ENCODE measurements around the gene DNAH8.

Gene DNAH8

DNA sequence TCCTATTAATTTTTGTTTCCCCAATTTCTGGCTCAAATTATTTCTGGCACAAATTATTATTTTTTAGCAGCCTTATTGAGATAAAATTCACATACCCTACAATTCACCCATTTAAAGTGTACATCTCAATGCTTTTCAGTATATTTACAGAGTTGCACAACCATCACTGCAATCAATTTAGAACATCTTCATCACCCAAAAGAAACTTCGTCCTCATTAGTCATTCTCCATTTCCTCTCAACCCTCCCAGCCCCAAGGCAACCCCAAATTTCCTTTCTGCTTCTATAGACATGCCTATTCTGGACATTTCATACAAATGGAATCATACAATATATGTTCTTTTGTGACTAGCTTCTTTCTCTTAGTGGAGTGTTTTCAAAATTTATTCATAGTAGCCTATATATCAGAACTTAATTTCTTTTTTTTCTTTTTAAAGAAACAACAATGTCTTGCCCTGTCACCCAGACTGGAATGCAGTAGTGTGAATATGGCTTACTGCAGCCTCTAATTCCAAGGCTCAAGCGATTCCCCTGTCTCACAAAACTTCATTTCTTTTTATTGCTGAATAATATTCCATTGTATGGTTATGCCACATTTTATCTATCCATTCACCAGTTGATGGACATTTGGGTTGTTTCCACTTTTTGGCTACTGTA, 84.5 kb downstream of the DNAH8 start:
- no peak for DNase-seq

- DNase-seq: peak; percentile 30
These were observed 86.2 kb downstream of the DNAH8 start for GRCh38 chr6:38801305-38801704.

DNA sequence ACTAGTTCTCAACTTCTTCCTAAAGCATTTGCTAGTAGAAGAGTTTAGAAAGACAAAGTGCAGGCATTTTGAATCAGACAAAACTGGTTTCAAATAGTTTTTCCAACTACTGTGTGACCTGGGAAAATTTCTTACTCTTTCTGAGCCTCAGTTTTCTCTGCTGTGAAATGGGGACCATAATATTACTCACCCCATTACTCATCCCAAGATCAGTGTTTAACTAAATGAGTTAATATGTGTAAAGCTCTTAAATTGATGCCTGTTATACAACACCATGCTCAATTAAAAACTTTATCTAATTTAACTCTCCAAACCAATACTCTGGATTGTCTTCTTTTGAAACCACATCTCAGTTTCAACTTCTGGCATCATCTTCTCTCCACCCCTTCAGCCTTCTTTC, 87.4 kb downstream of the DNAH8 start:
- DNase-seq: no peak

- no peak for DNase-seq
These were observed 88.0 kb downstream of the DNAH8 start for GRCh38 chr6:38803129-38803528.

DNA sequence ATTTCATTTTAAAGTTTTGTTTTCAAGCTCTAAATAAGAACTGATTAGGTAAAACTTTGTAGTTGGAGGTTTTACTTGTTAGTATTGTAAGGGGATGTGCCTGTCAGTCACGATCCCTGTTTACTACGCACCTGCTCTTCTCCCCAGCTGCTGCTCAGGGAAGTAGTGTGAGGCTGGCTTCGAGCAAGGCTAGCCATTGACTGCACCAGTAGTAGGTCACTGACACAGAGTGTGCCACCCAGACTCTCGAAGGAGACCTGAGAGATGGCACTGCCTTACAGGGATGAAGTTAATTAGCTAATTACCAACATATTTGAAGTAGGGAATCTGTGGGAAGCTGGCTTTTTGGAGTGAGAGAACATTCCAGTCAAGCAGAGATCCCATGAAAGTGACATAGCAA, 89.2 kb downstream of the DNAH8 start:
- DNase-seq: no peak

GRCh38 chr6:38805127-38805655, 90.1 kb downstream of the DNAH8 start:
- DNase-seq: no peak

DNA sequence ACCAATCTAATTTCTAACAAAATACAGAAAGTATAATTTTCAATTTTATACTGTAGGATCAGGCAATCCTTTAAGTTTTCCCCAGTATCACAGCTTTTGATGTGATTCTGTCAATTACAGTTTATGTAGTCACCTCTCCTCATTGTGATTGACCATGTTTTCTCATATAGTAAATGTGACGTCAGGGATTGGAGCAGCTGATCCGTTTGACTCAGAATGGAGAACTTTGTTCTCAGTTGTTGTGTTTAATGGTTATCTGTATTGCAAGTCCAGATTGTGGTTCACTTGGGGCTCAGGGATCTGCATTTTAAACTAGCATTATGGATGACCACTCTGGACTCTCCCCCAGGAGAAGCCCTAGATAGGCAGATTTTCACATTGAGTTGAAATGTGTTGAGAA, 90.6 kb downstream of the DNAH8 start:
- no peak for DNase-seq

DNA sequence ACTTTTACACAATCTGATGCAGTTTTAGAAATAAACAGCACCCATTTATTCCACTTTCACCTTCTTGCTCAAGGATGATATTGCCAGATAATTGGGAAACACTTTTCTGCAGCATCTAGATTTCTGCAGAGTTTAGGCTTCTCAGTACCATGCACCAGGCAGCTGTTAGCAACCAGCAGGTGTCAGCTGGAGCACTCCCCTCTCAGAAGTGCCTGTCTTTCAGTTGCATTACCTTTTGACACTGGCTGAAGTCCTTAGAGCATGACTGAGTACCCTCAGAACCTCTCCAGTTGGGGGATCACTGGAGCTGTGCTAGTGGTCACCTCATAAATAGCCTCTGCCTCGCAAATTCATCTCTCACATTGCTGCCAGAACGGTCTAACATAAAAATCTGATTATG, 91.2 kb downstream of the DNAH8 start:
- DNase-seq: no peak

DNA sequence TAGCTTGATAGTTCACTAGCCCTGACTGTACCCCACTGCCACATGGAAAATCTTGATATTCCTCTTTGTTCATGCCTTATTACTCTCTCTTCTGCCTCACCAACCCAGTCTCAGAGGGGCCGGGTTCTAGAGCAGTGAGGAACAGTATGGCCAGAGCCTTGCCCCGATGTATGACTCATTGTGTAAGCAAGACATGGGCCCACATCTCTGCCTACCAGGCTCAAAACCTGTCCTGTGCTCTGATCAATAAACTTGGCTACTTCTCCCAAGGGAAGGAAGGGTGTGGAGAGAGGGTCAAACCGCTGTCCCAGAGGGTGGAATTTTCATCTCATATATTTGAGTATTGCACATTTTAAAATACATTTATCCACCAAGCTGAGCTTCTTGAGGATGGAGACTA, 91.7 kb downstream of the DNAH8 start:
- DNase-seq: no peak

DNA sequence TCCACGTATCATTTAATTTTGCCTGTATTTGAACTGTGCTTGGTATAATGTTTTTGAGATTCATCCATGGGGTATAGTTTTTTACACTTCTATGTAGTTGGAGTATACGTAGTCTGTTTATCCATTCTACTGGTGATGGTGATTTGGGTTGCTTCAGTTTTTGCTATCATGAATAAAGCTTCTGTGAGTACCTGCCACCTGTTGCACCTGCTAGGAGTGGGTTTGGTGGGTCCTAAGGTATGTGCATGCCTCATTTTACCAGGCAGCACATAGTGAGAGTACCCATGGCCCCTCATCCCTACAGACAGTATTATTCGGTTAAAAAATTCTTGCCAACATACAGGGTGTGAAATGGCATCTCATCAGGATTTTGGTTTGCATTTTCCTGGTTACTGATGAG, 92.9 kb downstream of the DNAH8 start:
- DNase-seq: no peak

- DNase-seq: no peak
These were observed 98.1 kb downstream of the DNAH8 start for GRCh38 chr6:38813041-38813823.

DNA sequence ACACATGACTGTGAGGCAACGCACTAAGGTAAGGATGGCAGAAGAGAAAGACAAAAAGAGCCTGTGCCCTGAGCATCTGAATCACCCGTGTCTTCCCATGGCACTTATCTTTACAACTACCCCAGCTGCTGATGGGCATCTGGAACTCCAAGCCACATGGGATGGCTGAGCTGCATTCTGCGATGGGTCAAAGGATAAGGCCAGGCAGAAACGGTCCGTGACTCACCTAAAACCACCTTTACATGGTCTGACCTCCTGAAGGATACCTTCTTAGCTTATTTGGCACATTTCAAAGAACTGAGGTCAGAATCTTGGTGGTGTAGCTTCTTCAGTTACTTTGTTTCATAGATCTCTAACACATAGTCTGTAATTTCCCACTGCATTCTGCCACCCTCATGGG, 99.7 kb downstream of the DNAH8 start:
- no peak for DNase-seq

DNA sequence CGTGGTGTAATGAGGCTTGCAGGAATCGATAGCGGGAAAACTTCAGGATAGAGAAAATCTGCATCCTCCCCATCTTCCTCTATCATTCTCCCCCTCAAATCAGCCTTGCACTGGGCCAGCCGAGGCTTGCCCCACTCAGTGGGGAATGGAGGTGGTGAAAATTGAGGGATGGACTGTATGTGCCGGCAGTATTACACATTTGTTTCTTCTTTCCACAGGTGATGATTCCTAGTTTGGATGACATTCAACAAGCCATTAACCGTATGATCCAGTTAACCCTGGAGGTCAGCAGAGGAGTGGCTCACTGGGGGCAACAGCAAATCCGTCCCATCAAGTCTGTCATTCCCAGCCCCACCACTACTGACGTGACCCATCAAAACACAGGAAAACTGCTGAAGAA, 100.1 kb downstream of the DNAH8 start:
- DNase-seq: no peak

DNA sequence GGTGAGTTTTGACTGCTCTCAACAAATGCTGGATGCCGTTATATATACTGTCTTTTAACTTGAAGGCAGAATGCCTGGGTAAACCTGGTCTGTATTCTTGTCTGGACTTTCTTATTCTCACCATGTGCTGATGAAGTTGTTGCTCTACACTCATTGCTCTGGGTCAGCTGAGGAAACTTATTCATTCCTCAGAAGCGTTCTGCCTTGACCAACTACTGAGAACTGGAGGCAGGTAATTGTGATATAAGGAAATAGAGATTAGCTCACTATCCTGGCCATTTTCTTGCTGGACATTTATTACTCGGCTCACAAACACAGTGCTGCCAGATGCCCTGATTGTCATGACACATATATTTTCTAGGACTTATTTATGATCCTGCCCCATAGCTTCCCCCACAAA, 103.6 kb downstream of the DNAH8 start:
- no peak for DNase-seq

- DNase-seq: no peak
These were observed 107.9 kb downstream of the DNAH8 start for GRCh38 chr6:38822963-38823362.

DNA sequence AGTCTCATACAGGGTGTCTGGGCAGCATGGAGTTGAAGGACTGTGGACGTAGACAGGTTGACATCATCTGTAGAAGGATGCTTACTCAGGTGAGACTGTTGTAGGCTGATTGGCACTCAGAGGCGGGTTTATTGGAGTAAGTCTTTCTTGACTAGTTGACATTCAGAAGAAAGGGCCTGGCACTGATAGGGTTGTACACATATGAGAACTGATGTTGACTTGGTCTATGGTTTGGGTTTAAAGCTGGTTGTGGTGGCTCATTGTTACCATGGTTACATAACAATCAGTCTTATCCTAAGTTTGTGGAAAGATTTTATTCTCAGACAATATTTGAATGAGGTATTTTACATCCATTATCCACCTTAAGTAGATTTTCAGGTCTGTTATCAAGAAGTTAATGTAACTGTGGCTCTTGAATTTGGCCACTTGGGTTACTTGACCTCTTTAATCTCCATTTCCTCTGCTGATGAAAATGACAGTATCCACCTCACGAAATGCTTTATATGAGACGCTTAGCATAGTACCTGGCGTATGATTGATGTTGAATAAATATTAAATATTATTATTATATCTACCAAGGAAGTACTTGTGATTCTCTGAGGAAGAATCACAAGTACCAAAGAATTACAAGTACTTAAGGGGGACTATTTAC, 109.3 kb downstream of the DNAH8 start:
- no peak for DNase-seq

DNA sequence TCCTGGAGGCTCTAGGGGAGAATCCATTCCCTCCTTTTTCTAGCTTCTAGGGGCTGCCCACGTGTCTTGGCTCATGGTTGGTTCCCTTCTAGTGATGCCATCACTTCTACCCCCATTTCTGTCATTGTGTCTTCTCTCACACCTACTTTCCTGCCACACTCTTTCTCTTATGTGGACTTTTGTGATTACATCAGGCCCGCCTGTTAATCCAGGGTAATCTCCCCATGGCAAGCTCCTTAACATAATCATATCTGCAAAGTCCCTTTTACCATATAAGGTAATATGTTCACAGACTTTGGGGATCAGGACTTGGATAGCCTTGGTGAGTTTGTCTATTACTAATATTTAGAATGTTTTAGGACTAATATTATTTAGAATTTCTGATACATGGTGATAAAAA, 111.9 kb downstream of the DNAH8 start:
- DNase-seq: no peak

- DNase-seq: no peak
These were observed 116.8 kb downstream of the DNAH8 start for GRCh38 chr6:38831865-38832264.

GRCh38 chr6:38833320-38833719, 118.2 kb downstream of the DNAH8 start:
- no peak for DNase-seq

GRCh38 chr6:38836585-38836984, 121.5 kb downstream of the DNAH8 start:
- DNase-seq: no peak

- no peak for DNase-seq
These were observed 122.0 kb downstream of the DNAH8 start for GRCh38 chr6:38837101-38837500.

- DNase-seq: no peak
These were observed 128.7 kb downstream of the DNAH8 start for GRCh38 chr6:38843798-38844197.

GRCh38 chr6:38845931-38846330, 130.8 kb downstream of the DNAH8 start:
- DNase-seq: no peak

- DNase-seq: no peak
These were observed 131.2 kb downstream of the DNAH8 start for GRCh38 chr6:38846361-38846760.
